IPS DF 6.9 (cell line): ENCODE data around the gene COL6A3.

Experiments
- DNase-seq: peaks from one replicate; pipeline ENCODE4 v3.0.0-alpha.2; 2013; ENCODE audit warnings: low read depth, low spot score
- H3K27ac ChIP-seq: one replicate; pipeline ENCODE4 v1.5.1; 2013; ENCODE audit warnings: low read length, control low read depth
- H3K27me3 ChIP-seq: 2 replicates; pipeline ENCODE4 v1.6.1; 2013; ENCODE audit warnings: mild to moderate bottlenecking, low read length; ENCODE audit not compliant: control insufficient read depth, insufficient read depth
- H3K36me3 ChIP-seq: 2 replicates; pipeline ENCODE4 v1.6.1; 2013; ENCODE audit warnings: low read length; ENCODE audit not compliant: control insufficient read depth, insufficient read depth
- H3K4me1 ChIP-seq: 2 replicates; pipeline ENCODE4 v1.6.1; 2013; ENCODE audit warnings: low read length; ENCODE audit not compliant: control insufficient read depth, insufficient read depth
- H3K4me3 ChIP-seq: 2 replicates; pipeline ENCODE4 v1.5.1; 2013; ENCODE audit warnings: mild to moderate bottlenecking, low read length
- H3K9me3 ChIP-seq: 2 replicates; pipeline ENCODE4 v1.6.1; 2013; ENCODE audit warnings: low read length, inconsistent platforms; ENCODE audit not compliant: control insufficient read depth, insufficient read depth
- WGBS: extraction: QIAGEN DNeasy Blood & Tissue Kit; methylation state at CpG from one replicate; pipeline ENCODE4 v1.1.7; 2013; ENCODE audit warnings: mixed read lengths, missing lambda C conversion rate; ENCODE audit not compliant: insufficient read length, insufficient coverage; 5-methylcytosine and 5-hydroxymethylcytosine counted together

Gene COL6A3

GRCh38 chr2:237450583-237450982 is 36.6 kb upstream of the COL6A3 start:
- Histone ChIP-seq H3K36me3 (no peaks in the 10 kb centered on the region; the same call in 1 of the 2 replicates), H3K9me3 (no peaks in the 10 kb centered on the region), H3K4me1 (peaks cover 2% of the 10 kb centered on the region; the same call in 1 of the 2 replicates), H3K27me3 (no peaks in the 10 kb centered on the region), H3K27ac (no peak overlapping the region), H3K4me3 (no peak overlapping the region)
- DNase-seq = no peak
- WGBS = no CpG with 5 or more reads among the region's 13 CpGs

GRCh38 chr2:237450108-237450507 is 36.1 kb upstream of the COL6A3 start:
- WGBS = no CpG with 5 or more reads among the region's 6 CpGs
- Histone ChIP-seq H3K27ac (no peak overlapping the region), H3K9me3 (no peaks in the 10 kb centered on the region), H3K36me3 (no peaks in the 10 kb centered on the region; the same call in 1 of the 2 replicates), H3K27me3 (no peaks in the 10 kb centered on the region), H3K4me3 (no peak overlapping the region), H3K4me1 (peaks cover 2% of the 10 kb centered on the region; the same call in 1 of the 2 replicates)
- no peak for DNase-seq

GRCh38 chr2:237449193-237449881 is 35.4 kb upstream of the COL6A3 start:
- WGBS = no CpG with 5 or more reads among the region's 13 CpGs
- no peak overlapping the region for H3K27ac ChIP-seq
- DNase-seq = no peak
- H3K36me3 ChIP-seq = no peaks in the 10 kb centered on the region; the same call in 1 of the 2 replicates
- H3K9me3 ChIP-seq = no peaks in the 10 kb centered on the region
- H3K27me3 ChIP-seq = no peaks in the 10 kb centered on the region
- H3K4me1 ChIP-seq = peaks cover 2% of the 10 kb centered on the region; the same call in 1 of the 2 replicates
- H3K4me3 ChIP-seq = no peak overlapping the region

- DNase-seq = no peak
- WGBS = no CpG with 5 or more reads among the region's 6 CpGs
- Histone ChIP-seq H3K9me3 (no peaks in the 10 kb centered on the region), H3K4me3 (no peak overlapping the region), H3K4me1 (peaks cover 2% of the 10 kb centered on the region; the same call in 1 of the 2 replicates), H3K27ac (no peak overlapping the region), H3K36me3 (no peaks in the 10 kb centered on the region; the same call in 1 of the 2 replicates), H3K27me3 (no peaks in the 10 kb centered on the region)
Measured at GRCh38 chr2:237448626-237449025, 34.7 kb upstream of the COL6A3 start.

GRCh38 chr2:237448171-237448570 is 34.2 kb upstream of the COL6A3 start:
- peaks cover 2% of the 10 kb centered on the region; the same call in 1 of the 2 replicates for H3K4me1 ChIP-seq
- no peak overlapping the region for H3K27ac ChIP-seq
- no peaks in the 10 kb centered on the region for H3K9me3 ChIP-seq
- H3K4me3 ChIP-seq = no peak overlapping the region
- H3K36me3 ChIP-seq = no peaks in the 10 kb centered on the region; the same call in 1 of the 2 replicates
- no peaks in the 10 kb centered on the region for H3K27me3 ChIP-seq
- WGBS = no CpG with 5 or more reads among the region's 7 CpGs
- DNase-seq = no peak

GRCh38 chr2:237447496-237447895 is 33.5 kb upstream of the COL6A3 start:
- WGBS = no CpG with 5 or more reads among the region's 11 CpGs
- no peaks in the 10 kb centered on the region; the same call in 1 of the 2 replicates for H3K36me3 ChIP-seq
- no peaks in the 10 kb centered on the region for H3K27me3 ChIP-seq
- no peak for DNase-seq
- no peak overlapping the region for H3K27ac ChIP-seq
- H3K9me3 ChIP-seq = no peaks in the 10 kb centered on the region
- no peak overlapping the region for H3K4me3 ChIP-seq
- peaks cover 2% of the 10 kb centered on the region; the same call in 1 of the 2 replicates for H3K4me1 ChIP-seq

- WGBS = no CpG with 5 or more reads among the region's 6 CpGs
- Histone ChIP-seq H3K9me3 (no peaks in the 10 kb centered on the region), H3K27ac (no peak overlapping the region), H3K4me1 (no peaks in the 10 kb centered on the region; the same call in 1 of the 2 replicates), H3K27me3 (no peaks in the 10 kb centered on the region), H3K36me3 (no peaks in the 10 kb centered on the region; the same call in 1 of the 2 replicates), H3K4me3 (no peak overlapping the region)
- no peak for DNase-seq
Measured at GRCh38 chr2:237446338-237446665, 32.3 kb upstream of the COL6A3 start.

- Histone ChIP-seq H3K4me3 (no peak overlapping the region), H3K27me3 (no peaks in the 10 kb centered on the region), H3K36me3 (no peaks in the 10 kb centered on the region; the same call in 1 of the 2 replicates), H3K4me1 (no peaks in the 10 kb centered on the region; the same call in 1 of the 2 replicates), H3K9me3 (no peaks in the 10 kb centered on the region), H3K27ac (no peak overlapping the region)
- WGBS = no CpG with 5 or more reads among the region's 26 CpGs
- no peak for DNase-seq
Measured at GRCh38 chr2:237445611-237446337, 31.8 kb upstream of the COL6A3 start.

GRCh38 chr2:237444071-237444470 is 30.1 kb upstream of the COL6A3 start:
- Histone ChIP-seq H3K36me3 (no peaks in the 10 kb centered on the region), H3K4me3 (no peak overlapping the region), H3K27ac (no peak overlapping the region), H3K9me3 (no peaks in the 10 kb centered on the region), H3K27me3 (no peaks in the 10 kb centered on the region), H3K4me1 (no peaks in the 10 kb centered on the region; the same call in 1 of the 2 replicates)
- no CpG with 5 or more reads among the region's 2 CpGs for WGBS
- no peak for DNase-seq

- peaks cover 5% of the 10 kb centered on the region; the same call in 1 of the 2 replicates for H3K4me1 ChIP-seq
- no peaks in the 10 kb centered on the region for H3K27me3 ChIP-seq
Measured at GRCh38 chr2:237441605-237442274, 27.8 kb upstream of the COL6A3 start.

More at GRCh38 chr2:237441605-237442274, 27.8 kb upstream of the COL6A3 start:
- DNase-seq = no peak
- H3K27ac ChIP-seq = no peak overlapping the region
- no CpG with 5 or more reads among the region's 2 CpGs for WGBS
- H3K9me3 ChIP-seq = no peaks in the 10 kb centered on the region
- no peak overlapping the region for H3K4me3 ChIP-seq
- H3K36me3 ChIP-seq = no peaks in the 10 kb centered on the region
